Natural killer cell (primary cell): ENCODE results near the gene GNAT1. TPM values are rescaled to one million over a fixed set of nuclear protein-coding genes. Genes with fewer than 3 reads are reported as not detected.

Source experiments
- ATAC-seq, 3 donors: fragments of 150-1000 bp in 2 of 3; fragments of 200-7000 bp in 1 of 3; cut with Tn5 transposase; 1 replicate in 1 of 3; 2 replicates in 2 of 3; pipeline ENCODE4 v1.10.0; 2021; ENCODE audit warnings: mild to moderate bottlenecking in 2 of 3, moderate library complexity in 2 of 3
- DNase-seq, 2 donors: peaks; one replicate each; pipeline versions ENCODE4 v3.0.0 to v3.0.0-alpha.2; 2013 to 2021; ENCODE audit warnings: mixed read lengths in 1 of 2
- H3K27ac ChIP-seq: one replicate; pipeline ENCODE4 v1.5.1; 2013; ENCODE audit warnings: mild to moderate bottlenecking, low read length
- H3K27me3 ChIP-seq: one replicate; pipeline ENCODE4 v1.6.1; 2013; ENCODE audit warnings: low read length; ENCODE audit not compliant: control insufficient read depth, insufficient read depth
- H3K36me3 ChIP-seq: one replicate; pipeline ENCODE4 v1.6.1; 2013; ENCODE audit warnings: low read length; ENCODE audit not compliant: control insufficient read depth, insufficient read depth
- H3K4me1 ChIP-seq: one replicate; pipeline ENCODE4 v1.6.1; 2013; ENCODE audit warnings: low read length; ENCODE audit not compliant: control insufficient read depth, insufficient read depth
- H3K4me3 ChIP-seq: one replicate; pipeline ENCODE4 v1.5.1; 2013; ENCODE audit warnings: low read length
- H3K9me3 ChIP-seq: one replicate; pipeline ENCODE4 v1.6.1; 2013; ENCODE audit warnings: low read length; ENCODE audit not compliant: control insufficient read depth, insufficient read depth
- H3K27ac Mint-ChIP-seq, 2 donors: one replicate each; pipeline ENCODE4 v1.8.0; 2022; ENCODE audit warnings: mild to moderate bottlenecking in 2 of 2, mixed read lengths in 2 of 2, moderate library complexity in 1 of 2
- H3K27me3 Mint-ChIP-seq, 2 donors: one replicate each; pipeline ENCODE4 v1.8.0; 2022; ENCODE audit warnings: low read depth in 2 of 2, mixed read lengths in 2 of 2
- H3K36me3 Mint-ChIP-seq: one replicate; pipeline ENCODE4 v1.8.0; 2022; ENCODE audit warnings: mixed read lengths
- H3K4me1 Mint-ChIP-seq, 2 donors: one replicate each; pipeline ENCODE4 v1.8.0; 2022; ENCODE audit warnings: mixed read lengths in 2 of 2
- H3K4me3 Mint-ChIP-seq: one replicate; pipeline ENCODE4 v1.8.0; 2022; ENCODE audit warnings: mild to moderate bottlenecking, moderate library complexity, mixed read lengths
- H3K9me3 Mint-ChIP-seq, 2 donors: one replicate each; pipeline ENCODE4 v1.8.0; 2022; ENCODE audit warnings: mixed read lengths in 2 of 2
- WGBS: methylation state at CpG from one replicate; pipeline ENCODE4 v1.1.7; 2013; ENCODE audit warnings: missing lambda C conversion rate; ENCODE audit not compliant: insufficient coverage; 5-methylcytosine and 5-hydroxymethylcytosine counted together
- intact Hi-C: fragments of 100-400 bp; cut with micrococcal nuclease; formaldehyde crosslinking; loops from one replicate; pipeline ENCODE4 v1.14.2; 2022
- total RNA-seq, 4 donors: library from RNA; stranded (reverse); fragments of 120-200 nt in 1 of 4; gene quantifications; one replicate each; pipeline versions ENCODE4 v1.2.3 to v1.2.4, GENCODE V29; 2013 to 2022
- TF ChIP-seq, protein P1 (sequence below): fragments of 200-600 bp; IDR thresholded peaks from one replicate; pipeline ENCODE4 v1.8.0; 2022; ENCODE audit warnings: antibody characterized with exemption

GNAT1 gene
- total RNA-seq, 3 donors from 2014 or later (not counting 1 experiment from before 2014, with no cell fraction given), result not detected

DNA sequence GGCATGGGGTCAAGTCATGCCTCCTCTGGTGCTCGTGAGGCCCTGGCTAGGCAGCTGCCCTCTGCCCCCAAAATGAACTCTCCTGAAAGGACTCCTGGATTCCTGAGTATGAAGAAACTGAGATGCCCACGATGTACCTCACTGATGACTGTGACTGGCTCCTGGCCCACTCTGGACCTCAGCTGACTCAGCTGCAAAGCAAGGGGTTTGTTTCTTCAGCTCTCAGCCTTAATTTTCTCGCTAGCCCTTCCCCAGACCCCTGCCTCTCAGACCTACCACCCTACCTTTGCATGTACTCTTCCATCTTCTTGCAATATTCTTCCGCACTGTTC is 39.4 kb downstream of the GNAT1 start:
- ATAC-seq (no peak), DNase-seq (no peak)
- H3K4me3 Mint-ChIP-seq, result no peak overlapping the region
- Histone ChIP-seq H3K36me3 (no peaks in the 10 kb centered on the region), H3K4me3 (no peak overlapping the region), H3K9me3 (no peaks in the 10 kb centered on the region), H3K4me1 (peaks cover 53% of the 10 kb centered on the region), H3K27me3 (no peaks in the 10 kb centered on the region), H3K27ac (no peak overlapping the region)
- no peaks in the 10 kb centered on the region for H3K36me3 Mint-ChIP-seq
- WGBS, result 89% methylated on average over 4 of the region's 4 CpGs
- H3K4me1 Mint-ChIP-seq, result peaks cover 20 to 27% of the 10 kb centered on the region in 2 donors
- no peaks in the 10 kb centered on the region for H3K27me3 Mint-ChIP-seq
- intact Hi-C loops, result no loop called here
- TF ChIP-seq, protein P1, sequence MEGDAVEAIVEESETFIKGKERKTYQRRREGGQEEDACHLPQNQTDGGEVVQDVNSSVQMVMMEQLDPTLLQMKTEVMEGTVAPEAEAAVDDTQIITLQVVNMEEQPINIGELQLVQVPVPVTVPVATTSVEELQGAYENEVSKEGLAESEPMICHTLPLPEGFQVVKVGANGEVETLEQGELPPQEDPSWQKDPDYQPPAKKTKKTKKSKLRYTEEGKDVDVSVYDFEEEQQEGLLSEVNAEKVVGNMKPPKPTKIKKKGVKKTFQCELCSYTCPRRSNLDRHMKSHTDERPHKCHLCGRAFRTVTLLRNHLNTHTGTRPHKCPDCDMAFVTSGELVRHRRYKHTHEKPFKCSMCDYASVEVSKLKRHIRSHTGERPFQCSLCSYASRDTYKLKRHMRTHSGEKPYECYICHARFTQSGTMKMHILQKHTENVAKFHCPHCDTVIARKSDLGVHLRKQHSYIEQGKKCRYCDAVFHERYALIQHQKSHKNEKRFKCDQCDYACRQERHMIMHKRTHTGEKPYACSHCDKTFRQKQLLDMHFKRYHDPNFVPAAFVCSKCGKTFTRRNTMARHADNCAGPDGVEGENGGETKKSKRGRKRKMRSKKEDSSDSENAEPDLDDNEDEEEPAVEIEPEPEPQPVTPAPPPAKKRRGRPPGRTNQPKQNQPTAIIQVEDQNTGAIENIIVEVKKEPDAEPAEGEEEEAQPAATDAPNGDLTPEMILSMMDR, result no peak
- H3K27ac Mint-ChIP-seq, result no peak overlapping the region
- H3K9me3 Mint-ChIP-seq, result no peaks in the 10 kb centered on the region

DNA sequence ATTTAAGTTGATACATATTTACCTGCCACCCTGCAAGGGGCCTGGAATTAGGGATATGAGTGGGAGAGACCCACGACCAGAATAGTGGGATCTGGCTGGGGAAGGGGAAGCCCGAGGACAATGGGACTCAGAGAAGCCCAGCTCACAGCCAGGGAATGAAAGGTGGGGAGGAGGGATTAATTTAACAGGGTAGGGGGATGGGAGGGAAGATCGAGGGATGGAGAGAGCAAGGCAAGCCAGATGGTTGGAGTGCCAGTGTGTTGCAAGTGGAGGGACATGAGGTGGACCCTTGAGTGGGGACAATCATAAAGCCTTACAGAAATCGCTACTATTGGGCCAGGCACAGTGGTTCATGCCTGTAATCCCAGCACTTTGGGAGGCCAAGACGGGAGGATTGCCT is 40.2 kb downstream of the GNAT1 start:
- intact Hi-C loops, result no loop called here

DNA sequence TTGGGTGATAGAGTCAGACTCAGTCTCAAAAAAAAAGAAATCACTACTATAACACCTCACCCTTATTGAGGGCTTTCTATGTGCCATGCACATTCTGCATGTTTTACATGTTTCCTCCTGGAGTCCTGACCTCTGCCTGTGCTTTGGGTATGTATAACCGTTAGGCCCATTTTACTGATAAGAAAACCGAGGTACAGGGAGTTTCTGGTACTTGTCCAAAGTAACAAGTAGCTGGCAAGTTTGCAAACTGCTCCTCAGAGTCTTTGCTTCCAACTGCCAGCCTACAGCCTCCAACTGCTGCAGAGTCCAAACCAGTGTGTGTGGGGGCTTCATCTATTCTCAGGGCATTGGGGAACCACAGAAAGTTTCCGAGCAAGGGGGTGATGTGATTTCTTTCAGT is 40.9 kb downstream of the GNAT1 start:
- Histone ChIP-seq H3K36me3 (no peaks in the 10 kb centered on the region), H3K27me3 (no peaks in the 10 kb centered on the region), H3K4me1 (peaks cover 47% of the 10 kb centered on the region), H3K4me3 (no peak overlapping the region), H3K27ac (no peak overlapping the region), H3K9me3 (no peaks in the 10 kb centered on the region)
- peak overlapping the region in 1 of 2 donors; percentile 56 for H3K27ac Mint-ChIP-seq
- 85% methylated on average over 3 of the region's 3 CpGs for WGBS
- intact Hi-C loops, result no loop called here
- no peak overlapping the region for H3K4me3 Mint-ChIP-seq
- TF ChIP-seq, protein P1, result no peak
- no peaks in the 10 kb centered on the region for H3K27me3 Mint-ChIP-seq
- no peaks in the 10 kb centered on the region for H3K9me3 Mint-ChIP-seq
- no peaks in the 10 kb centered on the region for H3K36me3 Mint-ChIP-seq
- H3K4me1 Mint-ChIP-seq, result peaks cover 21 to 28% of the 10 kb centered on the region in 2 donors
- ATAC-seq (no peak), DNase-seq (no peak)

More for the DNA sequence above, 40.2 kb downstream of the GNAT1 start:
- H3K36me3 Mint-ChIP-seq, result no peaks in the 10 kb centered on the region
- peaks cover 48% of the 10 kb centered on the region for H3K4me1 ChIP-seq
- DNase-seq, result no peak
- H3K36me3 ChIP-seq, result no peaks in the 10 kb centered on the region
- no peaks in the 10 kb centered on the region for H3K27me3 Mint-ChIP-seq
- no peak overlapping the region for H3K4me3 ChIP-seq
- TF ChIP-seq, protein P1, result no peak
- no peak overlapping the region for H3K27ac ChIP-seq
- ATAC-seq, result no peak
- no peak overlapping the region for H3K27ac Mint-ChIP-seq
- H3K27me3 ChIP-seq, result no peaks in the 10 kb centered on the region
- WGBS, result 89% methylated on average over 5 of the region's 5 CpGs
- no peak overlapping the region for H3K4me3 Mint-ChIP-seq
- peaks cover 21 to 28% of the 10 kb centered on the region in 2 donors for H3K4me1 Mint-ChIP-seq
- H3K9me3 ChIP-seq, result no peaks in the 10 kb centered on the region
- H3K9me3 Mint-ChIP-seq, result no peaks in the 10 kb centered on the region

DNA sequence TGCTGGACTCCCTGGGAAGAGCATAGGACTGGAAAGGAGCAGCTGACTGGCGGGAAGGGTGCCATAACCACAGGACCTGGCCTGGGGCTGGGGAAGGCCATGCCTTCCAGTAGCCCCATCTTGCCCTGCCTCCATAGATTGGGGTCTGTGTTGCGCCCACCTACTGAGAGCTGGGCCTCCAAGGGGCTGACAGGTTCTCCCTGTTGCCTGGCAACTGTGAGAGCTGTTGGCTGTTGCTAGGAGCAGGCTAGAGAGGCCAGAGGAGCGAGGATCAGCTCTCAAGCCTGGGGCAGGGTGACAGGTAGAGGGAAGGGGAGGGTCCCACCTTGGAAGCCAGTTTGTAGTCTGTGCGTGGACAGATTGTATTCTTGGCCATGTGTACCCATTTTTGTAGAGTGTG is 41.8 kb downstream of the GNAT1 start:
- H3K4me1 ChIP-seq, result peaks cover 43% of the 10 kb centered on the region
- TF ChIP-seq, protein P1, result no peak
- H3K4me3 ChIP-seq, result no peak overlapping the region
- H3K27ac ChIP-seq, result no peak overlapping the region
- no peaks in the 10 kb centered on the region for H3K9me3 ChIP-seq
- Mint-ChIP-seq H3K4me1 (peaks cover 21 to 28% of the 10 kb centered on the region in 2 donors), H3K36me3 (no peaks in the 10 kb centered on the region), H3K27me3 (no peaks in the 10 kb centered on the region), H3K27ac (peak overlapping the region in 1 of 2 donors; percentile 56), H3K4me3 (no peak overlapping the region), H3K9me3 (no peaks in the 10 kb centered on the region)
- intact Hi-C loops, result no loop called here
- no peaks in the 10 kb centered on the region for H3K27me3 ChIP-seq
- no peaks in the 10 kb centered on the region for H3K36me3 ChIP-seq
- WGBS, result 94% methylated on average over 4 of the region's 4 CpGs
- no peak for DNase-seq
- no peak for ATAC-seq
